IPS-18a (cell line): ENCODE results near the gene PRDX3.
"Not testable (repeated sequence)": the region's sequence is repeated elsewhere in the genome, so short reads cannot be mapped to it uniquely, and the experiment has no call there.

Source experiments
- H3K27ac ChIP-seq: one replicate; pipeline ENCODE4 v1.5.1; 2013; ENCODE audit warnings: low read length
- H3K27me3 ChIP-seq: one replicate; pipeline ENCODE4 v1.6.1; 2013; ENCODE audit warnings: mild to moderate bottlenecking, low read length; ENCODE audit not compliant: control insufficient read depth, insufficient read depth
- H3K36me3 ChIP-seq: one replicate; pipeline ENCODE4 v1.6.1; 2013; ENCODE audit warnings: low read depth, low read length; ENCODE audit not compliant: control insufficient read depth
- H3K4me1 ChIP-seq: one replicate; pipeline ENCODE4 v1.6.1; 2013; ENCODE audit warnings: low read depth, low read length; ENCODE audit not compliant: control insufficient read depth
- H3K4me3 ChIP-seq: one replicate; pipeline ENCODE4 v1.5.1; 2013; ENCODE audit warnings: low read length
- H3K9ac ChIP-seq: one replicate; pipeline ENCODE4 v1.6.1; 2013; ENCODE audit warnings: mild to moderate bottlenecking, low read length, moderate library complexity
- H3K9me3 ChIP-seq: one replicate; pipeline ENCODE4 v1.6.1; 2013; ENCODE audit warnings: low read depth, low read length; ENCODE audit not compliant: control insufficient read depth

The PRDX3 gene

GRCh38 chr10:119203006-119203405, 24.4 kb upstream of the PRDX3 start:
- no peaks in the 10 kb centered on the region for H3K9me3 ChIP-seq
- H3K36me3 ChIP-seq, result no peaks in the 10 kb centered on the region
- H3K4me3 ChIP-seq, result no peak overlapping the region
- no peak overlapping the region for H3K27ac ChIP-seq
- no peak overlapping the region for H3K9ac ChIP-seq
- peaks cover 11% of the 10 kb centered on the region for H3K27me3 ChIP-seq
- peaks cover under 1% of the 10 kb centered on the region for H3K4me1 ChIP-seq

- no peak overlapping the region for H3K4me3 ChIP-seq
- H3K4me1 ChIP-seq, result no peaks in the 10 kb centered on the region
Observed at GRCh38 chr10:119201233-119201632, 22.6 kb upstream of the PRDX3 start.

GRCh38 chr10:119199231-119199992, 20.8 kb upstream of the PRDX3 start:
- Histone ChIP-seq H3K27ac (no peak overlapping the region), H3K36me3 (no peaks in the 10 kb centered on the region), H3K27me3 (peaks cover 7% of the 10 kb centered on the region), H3K9me3 (no peaks in the 10 kb centered on the region), H3K4me1 (no peaks in the 10 kb centered on the region), H3K9ac (no peak overlapping the region), H3K4me3 (no peak overlapping the region)

More at GRCh38 chr10:119201233-119201632, 22.6 kb upstream of the PRDX3 start:
- Histone ChIP-seq H3K36me3 (no peaks in the 10 kb centered on the region), H3K27ac (no peak overlapping the region), H3K27me3 (peaks cover 7% of the 10 kb centered on the region), H3K9me3 (no peaks in the 10 kb centered on the region), H3K9ac (no peak overlapping the region)

GRCh38 chr10:119198438-119198837, 19.8 kb upstream of the PRDX3 start:
- no peaks in the 10 kb centered on the region for H3K36me3 ChIP-seq
- no peak overlapping the region for H3K27ac ChIP-seq
- H3K4me3 ChIP-seq, result no peak overlapping the region
- no peaks in the 10 kb centered on the region for H3K9me3 ChIP-seq
- H3K9ac ChIP-seq, result no peak overlapping the region
- H3K27me3 ChIP-seq, result peaks cover 7% of the 10 kb centered on the region
- H3K4me1 ChIP-seq, result no peaks in the 10 kb centered on the region

- no peak overlapping the region for H3K9ac ChIP-seq
- no peak overlapping the region for H3K4me3 ChIP-seq
- no peaks in the 10 kb centered on the region for H3K36me3 ChIP-seq
- no peaks in the 10 kb centered on the region for H3K9me3 ChIP-seq
- no peaks in the 10 kb centered on the region for H3K4me1 ChIP-seq
- no peak overlapping the region for H3K27ac ChIP-seq
- peaks cover 7% of the 10 kb centered on the region for H3K27me3 ChIP-seq
Observed at GRCh38 chr10:119197921-119198320, 19.3 kb upstream of the PRDX3 start.

GRCh38 chr10:119191881-119192280, 13.3 kb upstream of the PRDX3 start:
- Histone ChIP-seq H3K4me1 (no peaks in the 10 kb centered on the region), H3K36me3 (no peaks in the 10 kb centered on the region), H3K4me3 (no peak overlapping the region), H3K9me3 (no peaks in the 10 kb centered on the region), H3K27me3 (no peaks in the 10 kb centered on the region), H3K27ac (no peak overlapping the region), H3K9ac (no peak overlapping the region)

GRCh38 chr10:119190954-119191785, 12.6 kb upstream of the PRDX3 start:
- no peak overlapping the region for H3K4me3 ChIP-seq
- H3K9ac ChIP-seq, result no peak overlapping the region
- no peaks in the 10 kb centered on the region for H3K9me3 ChIP-seq
- no peak overlapping the region for H3K27ac ChIP-seq
- no peaks in the 10 kb centered on the region for H3K36me3 ChIP-seq
- H3K4me1 ChIP-seq, result no peaks in the 10 kb centered on the region
- no peaks in the 10 kb centered on the region for H3K27me3 ChIP-seq

- Histone ChIP-seq H3K36me3 (no peaks in the 10 kb centered on the region), H3K9ac (no peak overlapping the region), H3K27me3 (no peaks in the 10 kb centered on the region), H3K9me3 (no peaks in the 10 kb centered on the region), H3K27ac (no peak overlapping the region), H3K4me3 (no peak overlapping the region), H3K4me1 (no peaks in the 10 kb centered on the region)
Observed at GRCh38 chr10:119190353-119190752, 11.7 kb upstream of the PRDX3 start.

- H3K9ac ChIP-seq, result no peak overlapping the region
- H3K4me1 ChIP-seq, result no peaks in the 10 kb centered on the region
- H3K9me3 ChIP-seq, result no peaks in the 10 kb centered on the region
- H3K4me3 ChIP-seq, result no peak overlapping the region
- no peaks in the 10 kb centered on the region for H3K36me3 ChIP-seq
- H3K27me3 ChIP-seq, result no peaks in the 10 kb centered on the region
- no peak overlapping the region for H3K27ac ChIP-seq
Observed at GRCh38 chr10:119189811-119190282, 11.2 kb upstream of the PRDX3 start.

GRCh38 chr10:119183664-119184412, 5.2 kb upstream of the PRDX3 start:
- no peak overlapping the region for H3K4me3 ChIP-seq
- H3K36me3 ChIP-seq, result no peaks in the 10 kb centered on the region
- H3K27ac ChIP-seq, result no peak overlapping the region
- no peak overlapping the region for H3K9ac ChIP-seq
- peaks cover 4% of the 10 kb centered on the region for H3K4me1 ChIP-seq
- H3K27me3 ChIP-seq, result no peaks in the 10 kb centered on the region
- H3K9me3 ChIP-seq, result no peaks in the 10 kb centered on the region

- not testable (repeated sequence) for H3K9ac ChIP-seq, H3K27me3 ChIP-seq, H3K4me1 ChIP-seq, H3K9me3 ChIP-seq, H3K27ac ChIP-seq, H3K4me3 ChIP-seq
- H3K36me3 ChIP-seq, result peaks cover 12% of the 10 kb centered on the region
Observed at GRCh38 chr10:119180850-119181400, 2.3 kb upstream of the PRDX3 start.
